ENCODE data around the gene B3GALT4. TPM values are rescaled to one million over a fixed set of nuclear protein-coding genes. Genes with fewer than 3 reads are reported as not detected.

B3GALT4 gene
- total and polyA plus RNA-seq, 2 of the 13 experiments (the other 11 are each of a cell fraction or from before 2014, with no cell fraction given) = 0.04 to 0.27 TPM

DNA sequence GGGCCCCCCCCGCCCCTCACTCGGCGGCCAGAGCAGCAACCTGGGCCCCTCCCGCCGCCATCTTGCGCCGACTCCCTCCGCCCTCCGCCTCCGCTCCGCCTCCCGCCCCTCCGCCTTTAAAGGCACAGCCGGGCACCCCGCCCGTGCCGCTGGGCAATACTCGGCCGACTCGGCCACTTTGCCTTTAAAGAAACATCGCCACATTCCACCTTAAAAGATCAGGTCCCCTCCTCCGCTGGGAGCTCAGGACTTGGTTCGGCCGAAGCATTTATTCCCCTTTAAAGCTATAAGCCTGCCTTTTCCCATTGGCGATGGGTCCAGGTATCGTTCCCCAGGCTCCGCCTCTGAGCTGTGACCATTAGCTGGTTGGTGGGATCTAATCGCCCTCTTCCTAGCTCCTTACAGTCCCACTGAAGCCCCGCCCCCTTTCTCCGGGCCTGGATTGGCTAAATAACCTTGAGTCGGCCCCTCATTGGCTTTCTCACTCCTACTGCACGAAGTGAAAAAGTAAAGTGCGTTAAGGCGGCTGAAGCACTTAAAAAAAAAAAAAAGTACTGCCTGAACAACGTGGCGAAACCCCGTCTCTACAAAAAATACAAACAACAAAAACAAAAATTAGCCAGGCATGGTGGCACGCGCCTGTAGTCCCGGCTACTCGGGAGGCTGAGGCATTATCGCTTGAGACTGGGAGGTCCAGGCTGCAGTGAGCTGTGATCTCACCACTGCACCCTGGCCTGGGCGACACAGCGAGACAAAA lies 40.9 kb downstream of the B3GALT4 start, which contains the start of gene ZBTB22 (continued):
- TF ChIP-seq, protein P1, sequence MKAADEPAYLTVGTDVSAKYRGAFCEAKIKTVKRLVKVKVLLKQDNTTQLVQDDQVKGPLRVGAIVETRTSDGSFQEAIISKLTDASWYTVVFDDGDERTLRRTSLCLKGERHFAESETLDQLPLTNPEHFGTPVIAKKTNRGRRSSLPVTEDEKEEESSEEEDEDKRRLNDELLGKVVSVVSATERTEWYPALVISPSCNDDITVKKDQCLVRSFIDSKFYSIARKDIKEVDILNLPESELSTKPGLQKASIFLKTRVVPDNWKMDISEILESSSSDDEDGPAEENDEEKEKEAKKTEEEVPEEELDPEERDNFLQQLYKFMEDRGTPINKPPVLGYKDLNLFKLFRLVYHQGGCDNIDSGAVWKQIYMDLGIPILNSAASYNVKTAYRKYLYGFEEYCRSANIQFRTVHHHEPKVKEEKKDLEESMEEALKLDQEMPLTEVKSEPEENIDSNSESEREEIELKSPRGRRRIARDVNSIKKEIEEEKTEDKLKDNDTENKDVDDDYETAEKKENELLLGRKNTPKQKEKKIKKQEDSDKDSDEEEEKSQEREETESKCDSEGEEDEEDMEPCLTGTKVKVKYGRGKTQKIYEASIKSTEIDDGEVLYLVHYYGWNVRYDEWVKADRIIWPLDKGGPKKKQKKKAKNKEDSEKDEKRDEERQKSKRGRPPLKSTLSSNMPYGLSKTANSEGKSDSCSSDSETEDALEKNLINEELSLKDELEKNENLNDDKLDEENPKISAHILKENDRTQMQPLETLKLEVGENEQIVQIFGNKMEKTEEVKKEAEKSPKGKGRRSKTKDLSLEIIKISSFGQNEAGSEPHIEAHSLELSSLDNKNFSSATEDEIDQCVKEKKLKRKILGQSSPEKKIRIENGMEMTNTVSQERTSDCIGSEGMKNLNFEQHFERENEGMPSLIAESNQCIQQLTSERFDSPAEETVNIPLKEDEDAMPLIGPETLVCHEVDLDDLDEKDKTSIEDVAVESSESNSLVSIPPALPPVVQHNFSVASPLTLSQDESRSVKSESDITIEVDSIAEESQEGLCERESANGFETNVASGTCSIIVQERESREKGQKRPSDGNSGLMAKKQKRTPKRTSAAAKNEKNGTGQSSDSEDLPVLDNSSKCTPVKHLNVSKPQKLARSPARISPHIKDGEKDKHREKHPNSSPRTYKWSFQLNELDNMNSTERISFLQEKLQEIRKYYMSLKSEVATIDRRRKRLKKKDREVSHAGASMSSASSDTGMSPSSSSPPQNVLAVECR (CRISPR knock-in tag; IDR thresholded peaks at IDR 0.05; ENCODE audit: borderline replicate concordance) = peak; percentile 75; the same call in 1 of the 2 replicates
- TF ChIP-seq ZMYM3 (CRISPR knock-in tag; IDR thresholded peaks at IDR 0.05) = no peak; the same call in 1 of the 2 replicates
- TF ChIP-seq, protein P2, sequence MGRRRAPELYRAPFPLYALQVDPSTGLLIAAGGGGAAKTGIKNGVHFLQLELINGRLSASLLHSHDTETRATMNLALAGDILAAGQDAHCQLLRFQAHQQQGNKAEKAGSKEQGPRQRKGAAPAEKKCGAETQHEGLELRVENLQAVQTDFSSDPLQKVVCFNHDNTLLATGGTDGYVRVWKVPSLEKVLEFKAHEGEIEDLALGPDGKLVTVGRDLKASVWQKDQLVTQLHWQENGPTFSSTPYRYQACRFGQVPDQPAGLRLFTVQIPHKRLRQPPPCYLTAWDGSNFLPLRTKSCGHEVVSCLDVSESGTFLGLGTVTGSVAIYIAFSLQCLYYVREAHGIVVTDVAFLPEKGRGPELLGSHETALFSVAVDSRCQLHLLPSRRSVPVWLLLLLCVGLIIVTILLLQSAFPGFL (CRISPR knock-in tag; IDR thresholded peaks at IDR 0.05) = no peak
- no peak for TF ChIP-seq NFE2 (CRISPR knock-in tag; IDR thresholded peaks at IDR 0.05)
- no peak for TF ChIP-seq SUZ12 (IDR thresholded peaks at IDR 0.05; ENCODE audit: low read depth, low read length)
- TF ChIP-seq FIP1L1 (IDR thresholded peaks at IDR 0.05; ENCODE audit: borderline replicate concordance, insufficient read depth, low read depth, low read length) = 0 out of 2 replicates have a peak, but pooled peaks have one; percentile 46
- no peak for TF ChIP-seq MIER2 (CRISPR knock-in tag; IDR thresholded peaks at IDR 0.05)
- peak; percentile 54; the same call in 1 of the 2 replicates for TF ChIP-seq ZNF879 (CRISPR knock-in tag; IDR thresholded peaks at IDR 0.05)
- no peak for TF ChIP-seq WIZ (CRISPR knock-in tag; IDR thresholded peaks at IDR 0.05)
- 0 out of 2 replicates have a peak, but pooled peaks have one; percentile 29 for TF ChIP-seq SSRP1 (CRISPR knock-in tag; IDR thresholded peaks at IDR 0.05)
- TF ChIP-seq ZMYM4 (CRISPR knock-in tag; IDR thresholded peaks at IDR 0.05) = peak; percentile 62; the same call in 1 of the 2 replicates
- peak; percentile 67 for TF ChIP-seq RBFOX2 (IDR thresholded peaks at IDR 0.05; ENCODE audit: low read depth, low read length)
- TF ChIP-seq SP4 (CRISPR knock-in tag; IDR thresholded peaks at IDR 0.05) = peak; percentile 74
- TF ChIP-seq ZBED4 (CRISPR knock-in tag; IDR thresholded peaks at IDR 0.05; ENCODE audit: borderline replicate concordance) = peak; percentile 59; the same call in 1 of the 2 replicates
- TF ChIP-seq NFYC (CRISPR knock-in tag; IDR thresholded peaks at IDR 0.05) = peak; percentile 80
- peak; percentile 86 for TF ChIP-seq TEAD3 (CRISPR knock-in tag; optimal IDR thresholded peaks at IDR 0.05; ENCODE audit: borderline replicate concordance)
- TF ChIP-seq HCFC1 (IDR thresholded peaks at IDR 0.05; ENCODE audit: low read depth, low read length) = 0 out of 2 replicates have a peak, but pooled peaks have one; percentile 18
- TF ChIP-seq TCF7 (IDR thresholded peaks at IDR 0.05; ENCODE audit: low read depth) = no peak
